NCI-H2171 (cell line): ENCODE measurements around the gene FTH1.

Experiments used
- DNase-seq: peaks from one replicate; lab custom pipeline; 2025; lab: John Stamatoyannopoulos, UW

Gene FTH1

GRCh38 chr11:61948505-61948904, 18.9 kb downstream of the FTH1 start:
- no peak for DNase-seq

- DNase-seq: peak; percentile 39
Measured at GRCh38 chr11:61947486-61948210, 19.8 kb downstream of the FTH1 start.

- DNase-seq: no peak
Measured at GRCh38 chr11:61946894-61947293, 20.5 kb downstream of the FTH1 start.

GRCh38 chr11:61945191-61945590, 22.2 kb downstream of the FTH1 start:
- no peak for DNase-seq

GRCh38 chr11:61940466-61940865, 27.0 kb downstream of the FTH1 start:
- no peak for DNase-seq

GRCh38 chr11:61935861-61936260, 31.6 kb downstream of the FTH1 start:
- no peak for DNase-seq

GRCh38 chr11:61930933-61931332, 36.5 kb downstream of the FTH1 start:
- DNase-seq: no peak

GRCh38 chr11:61928606-61929005, 38.8 kb downstream of the FTH1 start:
- no peak for DNase-seq

- DNase-seq: no peak
Measured at GRCh38 chr11:61927501-61927900, 39.9 kb downstream of the FTH1 start.

- DNase-seq: no peak
Measured at GRCh38 chr11:61926235-61926634, 41.2 kb downstream of the FTH1 start.

- no peak for DNase-seq
Measured at GRCh38 chr11:61925736-61926135, 41.7 kb downstream of the FTH1 start.

- DNase-seq: no peak
Measured at GRCh38 chr11:61924064-61924455, 43.4 kb downstream of the FTH1 start.

- DNase-seq: no peak
Measured at GRCh38 chr11:61923166-61924063, 44.0 kb downstream of the FTH1 start.

- DNase-seq: no peak
Measured at GRCh38 chr11:61922539-61922938, 44.9 kb downstream of the FTH1 start.

- DNase-seq: no peak
Measured at GRCh38 chr11:61921446-61921845, 46.0 kb downstream of the FTH1 start.

- DNase-seq: no peak
Measured at GRCh38 chr11:61919705-61920631, 47.5 kb downstream of the FTH1 start.

GRCh38 chr11:61918938-61919704, 48.3 kb downstream of the FTH1 start:
- no peak for DNase-seq

GRCh38 chr11:61918251-61918937, 49.0 kb downstream of the FTH1 start:
- DNase-seq: no peak

GRCh38 chr11:61917334-61918109, 49.9 kb downstream of the FTH1 start, which contains the start of gene RAB3IL1:
Gene RAB3IL1 (minus strand): TSS chr11:61917566. CDS start chr11:61917367, 199 bp downstream.
- no peak for DNase-seq
